ENCODE measurements around the gene C1orf116.

C1orf116 gene

DNA sequence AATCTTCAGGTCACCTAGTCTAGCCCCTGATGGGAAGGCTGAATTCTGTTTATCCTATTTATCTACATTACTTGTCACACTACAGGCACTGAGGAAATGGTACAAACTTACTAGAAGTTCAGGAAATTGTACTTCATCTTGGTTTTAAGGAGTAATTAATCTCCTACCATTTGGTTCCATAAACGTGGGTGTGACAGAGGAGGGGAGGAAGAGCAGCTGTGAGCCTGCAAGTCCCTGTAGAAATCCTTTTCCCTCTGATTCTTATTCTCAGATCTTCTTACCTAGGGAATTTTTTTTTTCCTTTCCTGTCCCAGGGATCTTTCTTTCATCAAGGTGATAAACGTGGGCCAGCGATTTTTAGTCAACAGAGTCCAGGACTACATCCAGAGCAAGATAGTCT is 34.6 kb upstream of the C1orf116 start:
- no peak overlapping the region for H3K4me3 ChIP-seq (ENCODE audit: low read depth, low read length)
- no peak for DNase-seq (ENCODE audit: low read depth)
- TF ChIP-seq, protein P1, sequence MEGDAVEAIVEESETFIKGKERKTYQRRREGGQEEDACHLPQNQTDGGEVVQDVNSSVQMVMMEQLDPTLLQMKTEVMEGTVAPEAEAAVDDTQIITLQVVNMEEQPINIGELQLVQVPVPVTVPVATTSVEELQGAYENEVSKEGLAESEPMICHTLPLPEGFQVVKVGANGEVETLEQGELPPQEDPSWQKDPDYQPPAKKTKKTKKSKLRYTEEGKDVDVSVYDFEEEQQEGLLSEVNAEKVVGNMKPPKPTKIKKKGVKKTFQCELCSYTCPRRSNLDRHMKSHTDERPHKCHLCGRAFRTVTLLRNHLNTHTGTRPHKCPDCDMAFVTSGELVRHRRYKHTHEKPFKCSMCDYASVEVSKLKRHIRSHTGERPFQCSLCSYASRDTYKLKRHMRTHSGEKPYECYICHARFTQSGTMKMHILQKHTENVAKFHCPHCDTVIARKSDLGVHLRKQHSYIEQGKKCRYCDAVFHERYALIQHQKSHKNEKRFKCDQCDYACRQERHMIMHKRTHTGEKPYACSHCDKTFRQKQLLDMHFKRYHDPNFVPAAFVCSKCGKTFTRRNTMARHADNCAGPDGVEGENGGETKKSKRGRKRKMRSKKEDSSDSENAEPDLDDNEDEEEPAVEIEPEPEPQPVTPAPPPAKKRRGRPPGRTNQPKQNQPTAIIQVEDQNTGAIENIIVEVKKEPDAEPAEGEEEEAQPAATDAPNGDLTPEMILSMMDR (IDR thresholded peaks at IDR 0.05; ENCODE audit: low read depth, low read length) = no peak
- no peak for TF ChIP-seq POLR2A (IDR thresholded peaks at IDR 0.05; ENCODE audit: extremely low read depth, insufficient read length)
- TF ChIP-seq, protein P2, sequence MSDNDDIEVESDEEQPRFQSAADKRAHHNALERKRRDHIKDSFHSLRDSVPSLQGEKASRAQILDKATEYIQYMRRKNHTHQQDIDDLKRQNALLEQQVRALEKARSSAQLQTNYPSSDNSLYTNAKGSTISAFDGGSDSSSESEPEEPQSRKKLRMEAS (IDR thresholded peaks at IDR 0.05; ENCODE audit: low read depth, low read length) = no peak
- no peak for TF ChIP-seq MYC (IDR thresholded peaks at IDR 0.05; ENCODE audit: low read depth, low read length)

DNA sequence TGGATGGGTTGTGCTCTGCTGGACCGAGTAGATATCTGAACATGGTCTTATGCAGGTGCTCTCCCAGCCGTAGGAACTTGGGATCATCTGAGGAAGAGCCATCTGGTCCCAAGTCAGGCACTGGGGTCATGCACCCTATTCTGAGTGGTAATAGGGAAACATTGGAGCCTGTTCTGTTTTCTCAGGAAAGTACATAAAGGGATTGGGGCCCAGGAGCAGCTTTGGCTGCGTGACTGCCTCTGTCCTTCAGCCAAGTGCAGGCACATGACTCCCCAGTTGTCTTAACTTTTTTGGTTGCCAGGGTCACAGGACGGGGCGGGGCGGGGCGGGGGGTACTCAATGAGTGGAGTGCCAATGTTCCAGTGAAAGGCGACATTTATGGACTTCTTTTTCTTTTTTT is 32.0 kb upstream of the C1orf116 start:
- no peak for TF ChIP-seq MYC (IDR thresholded peaks at IDR 0.05; ENCODE audit: low read depth, low read length)
- H3K4me3 ChIP-seq (ENCODE audit: low read depth, low read length) = no peak overlapping the region
- DNase-seq (ENCODE audit: low read depth) = no peak

DNA sequence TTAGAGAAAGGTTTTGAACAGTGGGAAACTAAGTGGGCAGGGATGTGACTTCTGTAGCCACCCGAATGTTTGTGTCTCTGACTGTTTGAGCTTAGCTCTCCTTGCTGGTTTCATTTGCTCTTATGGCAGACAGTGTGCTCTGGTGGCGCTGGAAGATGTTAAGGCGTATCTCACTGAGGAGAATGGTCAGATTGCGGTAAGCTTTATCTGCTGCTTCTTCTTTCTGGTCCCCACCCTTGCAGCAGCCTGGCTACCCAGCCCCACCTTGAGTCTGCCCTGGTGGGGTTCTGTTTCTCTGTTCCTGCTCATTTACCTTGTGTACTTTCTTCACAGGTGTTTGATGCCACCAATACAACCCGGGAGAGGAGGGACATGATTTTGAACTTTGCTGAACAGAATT is 30.5 kb upstream of the C1orf116 start:
- H3K4me3 ChIP-seq (ENCODE audit: low read depth, low read length) = no peak overlapping the region
- TF ChIP-seq POLR2A (IDR thresholded peaks at IDR 0.05; ENCODE audit: extremely low read depth, insufficient read length) = no peak
- TF ChIP-seq MYC (IDR thresholded peaks at IDR 0.05; ENCODE audit: low read depth, low read length) = no peak
- TF ChIP-seq, protein P2 (IDR thresholded peaks at IDR 0.05; ENCODE audit: low read depth, low read length) = no peak
- TF ChIP-seq, protein P1 (IDR thresholded peaks at IDR 0.05; ENCODE audit: low read depth, low read length) = no peak
- DNase-seq (ENCODE audit: low read depth) = no peak

DNA sequence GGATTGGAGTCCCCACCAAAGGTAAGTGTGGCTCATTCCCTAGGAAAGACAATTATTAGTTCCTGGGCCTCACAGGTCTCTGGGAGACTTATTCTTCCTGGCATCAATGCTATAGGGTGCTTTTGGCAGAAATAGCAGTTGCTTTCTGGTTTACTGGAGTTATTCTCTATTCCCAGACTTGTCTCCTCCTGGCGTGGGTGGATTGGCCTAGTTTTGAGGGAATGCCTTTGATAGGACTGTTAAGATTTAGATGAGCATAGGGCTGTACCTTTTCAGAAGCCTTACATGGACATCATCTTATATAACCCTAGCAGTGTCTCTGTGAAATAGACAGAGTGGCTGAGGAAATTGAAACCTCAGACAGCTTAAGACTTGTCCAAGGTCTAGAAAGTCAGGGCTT is 29.5 kb upstream of the C1orf116 start:
- DNase-seq (ENCODE audit: low read depth) = no peak
- no peak overlapping the region for H3K4me3 ChIP-seq (ENCODE audit: low read depth, low read length)
- TF ChIP-seq POLR2A (IDR thresholded peaks at IDR 0.05; ENCODE audit: extremely low read depth, insufficient read length) = no peak
- TF ChIP-seq, protein P1 (IDR thresholded peaks at IDR 0.05; ENCODE audit: low read depth, low read length) = no peak
- TF ChIP-seq, protein P2 (IDR thresholded peaks at IDR 0.05; ENCODE audit: low read depth, low read length) = no peak
- no peak for TF ChIP-seq MYC (IDR thresholded peaks at IDR 0.05; ENCODE audit: low read depth, low read length)

DNA sequence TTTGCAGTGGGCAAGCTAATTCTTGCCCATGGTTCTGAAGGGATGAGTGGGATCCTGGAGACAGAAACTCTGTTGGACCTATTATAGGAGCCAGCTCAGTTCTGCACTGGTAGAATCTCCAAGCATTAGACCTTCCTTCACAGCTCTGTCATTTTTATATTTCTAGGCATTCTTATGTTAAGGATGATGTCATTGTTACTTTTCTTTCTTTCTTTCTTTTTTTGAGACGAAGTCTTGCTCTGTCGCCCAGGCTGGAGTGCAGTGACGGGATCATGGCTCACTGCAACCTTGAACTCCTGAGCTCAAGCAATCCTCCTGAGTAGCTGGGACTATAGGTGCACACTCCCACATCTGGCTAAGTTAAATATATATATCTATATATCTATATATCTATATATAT is 28.0 kb upstream of the C1orf116 start:
- TF ChIP-seq POLR2A (IDR thresholded peaks at IDR 0.05; ENCODE audit: extremely low read depth, insufficient read length) (no peak), MYC (IDR thresholded peaks at IDR 0.05; ENCODE audit: low read depth, low read length) (no peak)
- TF ChIP-seq, protein P2 (IDR thresholded peaks at IDR 0.05; ENCODE audit: low read depth, low read length) = no peak
- TF ChIP-seq, protein P1 (IDR thresholded peaks at IDR 0.05; ENCODE audit: low read depth, low read length) = no peak
- DNase-seq (ENCODE audit: low read depth) = no peak
- H3K4me3 ChIP-seq (ENCODE audit: low read depth, low read length) = no peak overlapping the region

DNA sequence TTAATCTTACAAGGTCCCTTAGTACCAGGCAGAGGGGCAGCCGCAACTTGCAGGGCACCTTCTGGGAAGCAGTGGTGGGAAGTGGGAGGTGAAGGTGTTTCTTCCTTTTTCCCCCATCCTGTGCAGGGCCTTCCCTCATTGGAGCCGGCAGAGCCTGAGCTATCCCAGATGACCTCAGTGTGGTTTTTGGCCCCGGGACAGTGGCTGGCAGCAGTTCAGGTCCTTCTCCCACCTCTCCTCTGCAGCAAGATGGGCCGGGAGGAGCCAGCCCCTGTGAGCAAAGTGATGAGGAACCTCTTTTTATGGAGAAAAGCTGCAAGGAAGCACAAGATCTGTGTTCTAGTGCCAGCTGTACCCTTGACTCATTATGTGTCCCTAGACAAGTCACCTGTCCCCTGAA is 27.3 kb upstream of the C1orf116 start:
- TF ChIP-seq, protein P2 (IDR thresholded peaks at IDR 0.05; ENCODE audit: low read depth, low read length) = no peak
- TF ChIP-seq, protein P1 (IDR thresholded peaks at IDR 0.05; ENCODE audit: low read depth, low read length) = no peak
- TF ChIP-seq POLR2A (IDR thresholded peaks at IDR 0.05; ENCODE audit: extremely low read depth, insufficient read length) (no peak), MYC (IDR thresholded peaks at IDR 0.05; ENCODE audit: low read depth, low read length) (no peak)
- no peak for DNase-seq (ENCODE audit: low read depth)
- H3K4me3 ChIP-seq (ENCODE audit: low read depth, low read length) = no peak overlapping the region

Data from NB4 (cell line).